ENCODE measurements around the gene CUX1.

CUX1 gene

GRCh38 chr7:102264367-102264891, 447.0 kb downstream of the CUX1 start:
- no peak for DNase-seq (ENCODE audit: low read depth, low spot score)

DNA sequence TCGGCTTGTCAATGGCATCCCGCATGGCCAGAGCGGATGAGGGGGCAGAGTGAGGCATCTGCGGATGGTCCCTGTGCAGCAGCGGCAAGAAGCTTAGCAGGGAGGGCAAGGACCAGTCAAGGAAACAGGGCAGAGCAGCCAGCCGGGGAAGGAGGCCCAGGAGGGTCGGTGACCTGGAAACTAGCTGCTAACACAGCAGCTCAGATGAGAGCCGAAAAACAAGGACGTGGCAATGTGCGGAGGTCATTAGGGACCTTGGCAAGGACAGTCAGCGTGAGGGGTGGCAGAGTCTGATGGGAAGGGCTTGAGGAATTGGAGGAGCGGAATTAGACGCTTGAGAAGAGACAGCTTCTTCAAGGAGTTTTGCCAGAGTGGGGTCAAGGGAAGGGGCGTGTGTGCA, 449.1 kb downstream of the CUX1 start:
- DNase-seq (ENCODE audit: low read depth, low spot score) = no peak

DNA sequence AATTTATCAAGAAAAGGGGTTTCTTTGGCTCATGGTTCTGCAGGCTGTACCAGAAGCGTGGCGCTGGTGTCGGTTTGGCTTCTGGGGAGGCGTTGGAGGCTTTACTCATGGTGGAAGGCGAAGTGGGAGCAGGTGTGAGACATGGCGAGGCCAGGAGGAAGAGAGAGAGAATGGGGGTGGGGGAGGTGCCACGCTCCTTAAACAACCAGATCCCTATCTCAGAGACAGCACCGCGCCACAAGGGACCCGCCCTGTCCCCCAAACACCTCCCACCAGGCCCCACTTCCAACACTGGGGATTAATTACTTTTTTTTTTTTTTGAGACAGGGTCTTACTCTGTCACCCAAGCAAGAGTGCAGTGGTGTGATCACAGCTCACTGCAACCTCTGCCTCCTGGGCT, 451.2 kb downstream of the CUX1 start:
- no peak for DNase-seq (ENCODE audit: low read depth, low spot score)

DNA sequence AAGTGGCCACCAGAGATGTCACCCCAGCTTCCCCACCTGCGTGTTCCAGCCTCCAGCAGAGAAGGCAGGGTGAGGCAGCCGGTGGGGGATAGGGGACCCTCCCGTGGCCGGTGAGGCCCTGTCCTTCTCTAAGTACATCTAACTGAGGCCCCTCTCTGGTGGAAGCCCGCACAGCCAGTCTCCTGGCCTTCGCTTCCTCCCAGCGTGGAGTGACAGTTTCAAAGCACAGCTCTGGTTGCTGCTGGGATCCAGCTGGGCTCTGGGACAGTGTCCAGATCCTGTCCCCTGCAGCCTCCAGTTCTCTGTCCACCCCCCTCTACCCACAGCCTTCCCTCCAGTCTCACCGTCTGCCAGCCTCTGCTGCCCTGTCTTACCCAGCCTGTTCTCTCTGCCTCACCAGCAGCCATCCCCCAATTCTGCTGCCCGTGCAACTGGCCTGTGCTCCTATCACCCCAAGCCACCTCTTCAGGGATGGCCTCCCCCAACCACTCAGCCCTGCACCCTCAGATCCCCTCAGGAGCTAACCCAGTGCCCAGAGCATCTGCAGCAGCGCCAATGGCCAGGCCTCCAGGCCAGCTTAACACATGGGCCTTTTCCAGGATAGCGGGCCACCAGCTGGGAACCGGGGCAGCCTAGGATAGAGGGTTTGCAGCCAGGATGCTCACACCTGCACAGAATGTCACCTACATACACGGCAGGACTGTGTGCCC, 452.9 kb downstream of the CUX1 start:
- no peak for DNase-seq (ENCODE audit: low read depth, low spot score)

DNA sequence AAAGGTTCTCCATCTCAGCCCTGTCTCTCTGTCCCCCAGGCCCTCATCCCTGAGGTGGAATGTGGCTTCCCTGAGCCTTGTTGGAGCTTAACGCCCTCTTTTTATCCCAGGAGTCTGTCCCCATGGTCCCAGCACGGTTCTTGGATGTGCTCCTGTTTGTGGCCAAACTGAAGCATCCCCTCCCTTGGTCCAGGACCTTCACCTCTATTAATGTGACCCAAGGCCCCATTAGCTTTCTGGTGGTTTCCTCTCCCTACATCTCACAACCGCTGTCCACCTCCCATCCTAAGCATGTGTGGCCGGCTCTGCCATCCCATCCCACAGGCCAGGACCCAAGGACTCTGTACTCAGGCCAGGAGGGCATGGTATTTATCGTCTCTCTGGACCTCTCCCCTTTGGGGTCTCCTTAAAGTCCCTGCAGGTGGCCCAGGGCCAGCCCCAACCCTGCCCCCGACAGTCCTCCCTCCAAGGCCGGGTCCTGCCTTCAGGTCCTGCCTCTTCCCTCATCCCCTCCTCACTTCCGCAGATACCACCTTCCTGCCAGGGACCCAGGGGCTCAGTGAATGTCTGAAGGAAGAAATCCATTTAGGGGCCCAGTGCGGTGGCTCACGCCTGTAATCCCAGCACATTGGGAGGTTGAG, 453.9 kb downstream of the CUX1 start:
- DNase-seq (ENCODE audit: low read depth, low spot score) = no peak

DNA sequence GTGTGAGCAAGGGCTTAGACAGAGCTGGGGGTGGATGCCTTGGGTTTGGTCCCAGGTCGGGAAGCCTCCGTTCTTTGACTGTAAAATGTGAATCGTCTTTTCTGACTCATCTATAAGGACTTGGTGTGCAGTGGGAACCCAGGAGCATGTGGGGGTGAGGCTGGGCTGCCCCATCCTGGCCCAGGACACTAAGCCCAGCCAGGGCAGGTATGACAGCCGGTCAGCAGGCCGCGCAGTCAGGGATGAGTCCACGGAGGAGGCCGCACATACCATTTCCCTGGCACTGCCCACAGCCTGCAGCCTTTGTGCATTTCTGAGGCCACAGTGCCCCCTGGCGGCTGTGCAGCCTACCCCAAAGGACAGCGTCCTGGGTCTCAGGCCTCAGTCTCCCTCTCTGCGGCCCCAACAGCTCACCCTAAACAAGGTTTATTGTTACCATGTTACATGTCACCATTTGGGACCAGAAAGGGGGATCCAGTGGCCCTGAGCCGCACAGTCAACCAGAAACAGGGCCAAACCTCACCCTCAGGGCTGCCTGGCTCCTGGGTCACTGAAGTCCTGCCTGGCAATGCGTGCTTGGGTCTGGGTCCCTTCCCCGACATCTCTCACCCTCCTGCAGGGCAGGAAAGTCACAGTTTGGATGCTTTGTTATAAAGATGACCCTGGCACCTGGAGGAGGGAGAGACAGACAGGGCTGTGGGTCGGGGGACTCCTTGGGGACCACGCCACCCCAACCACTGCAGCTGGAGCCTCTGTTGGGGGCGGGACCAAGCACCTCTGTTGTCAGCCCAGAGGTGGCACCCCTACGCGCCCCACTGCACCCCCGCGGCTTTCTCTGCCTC, 454.9 kb downstream of the CUX1 start:
- DNase-seq (ENCODE audit: low read depth, low spot score) = peak; percentile 65

GRCh38 chr7:102272917-102273748, 455.7 kb downstream of the CUX1 start:
- no peak for DNase-seq (ENCODE audit: low read depth, low spot score)

DNA sequence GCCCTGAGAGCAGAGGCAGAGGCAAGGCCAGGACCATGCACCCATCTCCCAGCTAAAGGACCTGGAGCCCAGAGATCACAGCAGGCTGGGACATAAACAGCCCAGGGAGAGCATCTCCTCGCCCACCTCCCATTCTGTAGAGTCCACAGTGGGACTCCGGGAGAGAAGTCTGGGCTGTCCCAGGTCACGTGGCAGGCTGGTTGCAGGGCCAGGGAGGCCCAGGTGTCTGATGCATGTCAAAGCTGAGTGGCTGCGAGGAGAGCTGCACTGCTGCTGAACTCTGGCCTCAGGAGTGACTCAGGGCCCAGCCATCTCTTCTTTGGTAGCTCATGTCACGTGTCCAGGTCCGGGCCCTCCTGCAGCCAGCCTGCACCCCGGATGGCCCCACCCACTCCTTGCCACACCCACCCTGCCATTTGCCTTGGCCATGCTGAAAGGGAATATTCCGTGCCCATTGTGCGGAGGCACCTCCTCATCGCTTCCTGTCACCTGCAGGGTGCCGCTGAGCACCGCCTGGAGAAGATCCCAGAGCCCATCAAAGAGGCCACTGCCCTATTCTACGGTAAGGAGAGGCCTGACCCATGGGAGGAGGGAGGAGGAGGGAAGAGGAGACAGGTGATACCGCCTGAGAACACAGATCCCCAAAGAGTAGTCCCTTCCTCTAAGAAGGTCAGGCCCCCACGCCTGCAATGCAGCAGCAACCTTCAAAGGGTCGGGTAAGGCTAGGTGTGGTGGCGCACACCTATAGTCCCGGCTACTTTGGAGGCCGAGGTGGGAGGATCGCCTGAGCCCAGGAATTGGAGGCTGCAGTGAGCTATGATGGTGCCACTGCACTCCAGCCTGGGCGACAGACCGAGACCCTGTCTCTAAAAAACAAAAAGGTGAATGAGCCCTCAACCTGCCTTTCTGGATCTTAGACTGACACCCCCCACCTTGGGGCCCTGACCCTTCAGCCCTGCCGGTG, 456.6 kb downstream of the CUX1 start:
- no peak for DNase-seq (ENCODE audit: low read depth, low spot score)

GRCh38 chr7:102275123-102275703, 457.8 kb downstream of the CUX1 start:
- DNase-seq (ENCODE audit: low read depth, low spot score) = no peak

GRCh38 chr7:102277901-102278300, 460.5 kb downstream of the CUX1 start:
- DNase-seq (ENCODE audit: low read depth, low spot score) = no peak

DNA sequence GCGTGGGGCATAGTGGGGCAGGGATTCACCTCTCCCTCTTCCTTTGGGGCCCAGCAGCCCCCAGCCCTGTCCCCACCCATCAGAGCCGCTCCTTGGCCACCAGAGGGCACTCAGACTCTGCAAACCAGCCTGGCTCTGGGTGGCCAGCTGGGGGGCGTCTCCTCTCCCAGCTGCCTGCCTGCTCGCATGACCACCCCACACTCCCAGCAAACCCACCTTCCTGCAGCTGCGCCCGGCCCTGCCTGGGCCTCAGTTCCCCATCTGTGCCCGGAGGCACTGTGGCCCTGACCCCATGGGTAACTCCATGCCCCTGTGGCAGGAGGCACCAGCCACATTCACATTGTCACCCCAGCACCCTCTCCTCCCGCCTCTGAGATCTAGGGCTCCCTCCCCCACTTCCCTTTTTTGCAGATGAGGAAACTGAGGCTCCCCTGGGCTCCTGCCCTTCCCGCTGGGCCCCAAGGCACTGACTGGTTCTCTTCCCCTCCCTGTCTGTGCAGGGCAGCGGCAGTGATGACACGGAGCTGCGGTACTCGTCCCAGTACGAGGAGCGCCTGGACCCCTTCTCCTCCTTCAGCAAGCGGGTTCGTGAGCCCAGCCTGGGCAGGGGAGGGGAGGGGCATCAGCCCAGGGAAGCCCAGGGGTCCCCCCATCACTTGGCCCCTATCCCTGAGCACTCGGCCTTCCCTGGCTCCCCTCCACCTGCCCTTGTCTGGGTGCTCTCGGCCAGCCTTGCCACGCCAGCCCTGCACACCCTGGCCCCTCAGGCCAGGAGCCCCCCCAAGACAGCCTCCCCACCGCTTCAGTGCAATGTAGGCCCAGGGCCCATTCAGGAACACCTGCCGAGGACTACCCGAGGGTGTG, 462.3 kb downstream of the CUX1 start:
- no peak for DNase-seq (ENCODE audit: low read depth, low spot score)

GRCh38 chr7:102280521-102280920, 463.1 kb downstream of the CUX1 start:
- no peak for DNase-seq (ENCODE audit: low read depth, low spot score)

GRCh38 chr7:102281785-102282184, 464.4 kb downstream of the CUX1 start:
- DNase-seq (ENCODE audit: low read depth, low spot score) = no peak

GRCh38 chr7:102282465-102283362, 465.3 kb downstream of the CUX1 start:
- DNase-seq (ENCODE audit: low read depth, low spot score) = no peak

- no peak for DNase-seq (ENCODE audit: low read depth, low spot score)
These were observed 466.2 kb downstream of the CUX1 start for GRCh38 chr7:102283477-102284189.

GRCh38 chr7:102284399-102284798, 467.0 kb downstream of the CUX1 start:
- DNase-seq (ENCODE audit: low read depth, low spot score) = no peak

DNA sequence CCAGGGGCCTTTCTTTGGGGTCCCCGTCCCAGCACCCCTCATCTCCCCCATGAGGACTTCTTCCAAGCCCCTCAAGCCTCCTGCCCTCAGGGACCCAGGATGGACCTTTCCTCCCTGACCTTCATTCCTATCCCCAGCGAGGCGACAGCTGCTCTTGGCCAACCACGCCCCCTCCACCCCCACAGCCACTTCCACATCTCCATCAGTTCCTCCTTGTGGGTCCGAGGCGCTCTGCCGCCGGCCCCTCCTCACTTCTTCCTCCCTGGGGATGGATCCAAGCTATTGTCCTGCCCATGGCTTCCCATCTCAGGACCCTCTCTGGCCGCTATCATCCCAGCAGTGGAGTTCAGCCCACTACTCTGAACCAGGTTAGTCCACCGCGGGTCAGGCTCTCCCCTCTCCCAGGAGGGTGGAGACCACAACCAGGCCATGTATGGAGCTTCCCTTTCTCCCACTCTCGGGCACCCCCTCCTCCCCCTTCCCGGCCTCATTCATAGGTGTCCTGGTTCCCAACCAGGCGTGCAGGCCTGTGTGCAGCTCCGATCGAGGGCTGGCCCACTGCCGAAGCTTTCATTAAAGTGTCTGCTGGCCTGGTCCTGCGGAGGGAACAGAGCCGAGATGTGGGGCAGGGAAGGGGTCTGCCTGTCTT, 467.6 kb downstream of the CUX1 start:
- DNase-seq (ENCODE audit: low read depth, low spot score) = no peak

Measured in activated CD4-positive, CD25-positive, alpha-beta regulatory T cell treated with anti-CD3 and anti-CD28 coated beads, Interleukin-2, amount 50 U/mL, for 16 hours (primary cell).